ENCODE data around the gene OTOS. TPM values are rescaled to one million over a fixed set of nuclear protein-coding genes. Genes with fewer than 3 reads are reported as not detected.

Gene OTOS
- total RNA-seq, 1 experiment from 2014 or later: not detected

DNA sequence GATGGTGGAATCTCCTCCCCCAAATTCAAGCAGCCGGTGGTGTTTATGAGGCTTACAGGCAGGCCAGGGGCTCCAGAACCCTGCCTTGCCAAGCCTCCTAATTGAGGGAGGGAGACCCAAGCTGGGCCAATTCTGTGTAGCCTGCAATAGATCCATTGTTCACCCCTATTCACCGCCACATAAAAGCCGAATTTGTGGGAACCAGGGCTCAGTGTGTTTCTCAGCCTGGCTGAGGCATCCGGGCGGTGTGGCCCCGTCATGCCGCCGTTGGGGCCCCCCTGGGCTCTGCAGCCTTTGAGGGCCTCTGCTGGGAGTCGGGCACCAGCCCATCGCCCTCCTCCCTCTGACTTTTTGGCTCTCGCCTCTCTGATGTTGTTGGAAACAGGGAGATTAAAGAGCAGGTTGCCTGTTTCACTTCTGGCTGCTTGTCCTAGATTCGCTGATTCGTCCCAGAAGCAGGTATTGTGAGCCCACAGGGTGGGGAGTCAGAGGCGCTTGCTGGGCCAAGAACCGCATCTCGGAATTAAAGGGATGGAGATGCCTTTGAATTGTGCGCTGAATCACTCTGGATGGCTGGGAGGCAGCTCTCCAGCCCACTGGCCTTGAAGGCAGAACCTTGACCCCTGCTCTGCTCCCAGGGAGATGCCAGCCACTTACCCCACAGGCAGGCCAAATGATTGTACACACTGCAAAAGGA is 14.7 kb upstream of the OTOS start:
- no peak for DNase-seq (ENCODE audit: unreplicated experiment)
- ChIA-PET POLR2A (no interaction called here), CTCF (interaction anchor here (1.4 kb wide), 1 partner anchor 284 kb away, joined by 4 read pairs; no protein-coding TSS in a partner anchor)
- Mint-ChIP-seq H3K4me1 (ENCODE audit: insufficient read depth, unreplicated experiment) (no peaks in the 10 kb centered on the region), H3K27me3 (ENCODE audit: insufficient read depth, unreplicated experiment) (peaks cover 40% of the 10 kb centered on the region), H3K9me3 (ENCODE audit: unreplicated experiment) (peaks cover 8% of the 10 kb centered on the region), H3K4me3 (ENCODE audit: unreplicated experiment) (no peak overlapping the region), H3K36me3 (ENCODE audit: insufficient read depth, unreplicated experiment) (no peaks in the 10 kb centered on the region), H3K27ac (ENCODE audit: low read depth, unreplicated experiment) (no peak overlapping the region)
- BruUV-seq (replicated peaks): no TSS peak
- intact Hi-C loops (cut with micrococcal nuclease): loop anchor here (10.0 kb wide), 1 partner anchor 50 kb away; no protein-coding TSS in a partner anchor
- TF ChIP-seq, protein P1, sequence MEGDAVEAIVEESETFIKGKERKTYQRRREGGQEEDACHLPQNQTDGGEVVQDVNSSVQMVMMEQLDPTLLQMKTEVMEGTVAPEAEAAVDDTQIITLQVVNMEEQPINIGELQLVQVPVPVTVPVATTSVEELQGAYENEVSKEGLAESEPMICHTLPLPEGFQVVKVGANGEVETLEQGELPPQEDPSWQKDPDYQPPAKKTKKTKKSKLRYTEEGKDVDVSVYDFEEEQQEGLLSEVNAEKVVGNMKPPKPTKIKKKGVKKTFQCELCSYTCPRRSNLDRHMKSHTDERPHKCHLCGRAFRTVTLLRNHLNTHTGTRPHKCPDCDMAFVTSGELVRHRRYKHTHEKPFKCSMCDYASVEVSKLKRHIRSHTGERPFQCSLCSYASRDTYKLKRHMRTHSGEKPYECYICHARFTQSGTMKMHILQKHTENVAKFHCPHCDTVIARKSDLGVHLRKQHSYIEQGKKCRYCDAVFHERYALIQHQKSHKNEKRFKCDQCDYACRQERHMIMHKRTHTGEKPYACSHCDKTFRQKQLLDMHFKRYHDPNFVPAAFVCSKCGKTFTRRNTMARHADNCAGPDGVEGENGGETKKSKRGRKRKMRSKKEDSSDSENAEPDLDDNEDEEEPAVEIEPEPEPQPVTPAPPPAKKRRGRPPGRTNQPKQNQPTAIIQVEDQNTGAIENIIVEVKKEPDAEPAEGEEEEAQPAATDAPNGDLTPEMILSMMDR (IDR thresholded peaks at IDR 0.05; ENCODE audit: unreplicated experiment): no peak

DNA sequence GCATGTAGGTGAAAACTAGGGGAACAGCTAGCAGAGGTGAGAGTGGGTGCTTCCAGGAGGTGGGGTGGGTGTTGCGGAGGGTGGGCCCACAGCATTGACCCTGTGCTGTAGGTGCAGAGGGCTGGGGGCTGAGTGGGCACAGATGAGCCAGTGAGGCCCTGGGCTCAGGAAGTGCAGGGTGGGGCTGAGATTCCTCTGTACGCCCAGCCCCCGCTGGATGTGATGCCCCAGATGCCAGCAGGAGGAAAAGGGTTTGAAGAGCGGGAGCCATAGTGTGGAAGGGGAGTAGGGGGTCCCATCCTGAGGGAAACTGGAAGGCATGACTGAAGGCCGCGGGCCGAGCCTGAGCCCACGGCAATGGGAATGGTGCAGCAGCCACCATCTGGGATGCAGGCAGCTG is 14.1 kb upstream of the OTOS start:
- no peak overlapping the region for H3K27ac Mint-ChIP-seq (ENCODE audit: low read depth, unreplicated experiment)
- CTCF ChIA-PET: interaction anchor here (1.4 kb wide), 1 partner anchor 285 kb away, joined by 4 read pairs; no protein-coding TSS in a partner anchor
- intact Hi-C loops (cut with micrococcal nuclease): loop anchor here (10.0 kb wide), 1 partner anchor 50 kb away; no protein-coding TSS in a partner anchor
- H3K4me1 Mint-ChIP-seq (ENCODE audit: insufficient read depth, unreplicated experiment): no peaks in the 10 kb centered on the region
- POLR2A ChIA-PET: no interaction called here
- BruUV-seq (replicated peaks): no TSS peak
- H3K36me3 Mint-ChIP-seq (ENCODE audit: insufficient read depth, unreplicated experiment): no peaks in the 10 kb centered on the region
- TF ChIP-seq, protein P1 (IDR thresholded peaks at IDR 0.05; ENCODE audit: unreplicated experiment): no peak
- peaks cover 37% of the 10 kb centered on the region for H3K27me3 Mint-ChIP-seq (ENCODE audit: insufficient read depth, unreplicated experiment)
- H3K4me3 Mint-ChIP-seq (ENCODE audit: unreplicated experiment): no peak overlapping the region
- DNase-seq (ENCODE audit: unreplicated experiment): no peak
- peaks cover 8% of the 10 kb centered on the region for H3K9me3 Mint-ChIP-seq (ENCODE audit: unreplicated experiment)

DNA sequence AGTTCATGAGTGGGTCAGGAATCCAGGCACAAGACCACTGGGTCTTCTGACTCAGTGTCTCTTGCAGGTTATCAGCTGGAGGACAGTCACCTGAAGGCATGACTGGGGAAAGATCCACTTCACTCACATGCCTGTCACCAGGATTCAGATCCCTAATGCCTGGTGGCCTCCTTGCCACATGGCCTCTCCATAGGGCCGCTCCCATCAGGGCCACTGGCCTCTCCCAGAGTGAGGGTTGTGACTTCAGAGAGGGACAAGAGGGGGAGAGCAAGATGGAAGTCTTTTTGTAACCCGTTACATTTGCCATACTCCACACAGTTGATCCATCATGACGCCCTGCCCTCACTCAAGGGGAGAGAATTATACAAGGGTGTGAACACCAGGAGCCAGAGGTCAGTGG is 13.0 kb upstream of the OTOS start:
- Mint-ChIP-seq H3K9me3 (ENCODE audit: unreplicated experiment) (peaks cover 8% of the 10 kb centered on the region), H3K36me3 (ENCODE audit: insufficient read depth, unreplicated experiment) (no peaks in the 10 kb centered on the region), H3K4me1 (ENCODE audit: insufficient read depth, unreplicated experiment) (no peaks in the 10 kb centered on the region), H3K27ac (ENCODE audit: low read depth, unreplicated experiment) (no peak overlapping the region), H3K27me3 (ENCODE audit: insufficient read depth, unreplicated experiment) (peaks cover 37% of the 10 kb centered on the region), H3K4me3 (ENCODE audit: unreplicated experiment) (no peak overlapping the region)
- CTCF ChIA-PET: interaction anchor here (0.8 kb wide), 1 partner anchor 10 kb away, joined by 3 read pairs; no protein-coding TSS in a partner anchor
- no peak for DNase-seq (ENCODE audit: unreplicated experiment)
- TF ChIP-seq, protein P1 (IDR thresholded peaks at IDR 0.05; ENCODE audit: unreplicated experiment): no peak
- intact Hi-C loops (cut with micrococcal nuclease): loop anchor here (10.0 kb wide), 1 partner anchor 51 kb away; no protein-coding TSS in a partner anchor
- no TSS peak for BruUV-seq (replicated peaks)
- POLR2A ChIA-PET: no interaction called here

DNA sequence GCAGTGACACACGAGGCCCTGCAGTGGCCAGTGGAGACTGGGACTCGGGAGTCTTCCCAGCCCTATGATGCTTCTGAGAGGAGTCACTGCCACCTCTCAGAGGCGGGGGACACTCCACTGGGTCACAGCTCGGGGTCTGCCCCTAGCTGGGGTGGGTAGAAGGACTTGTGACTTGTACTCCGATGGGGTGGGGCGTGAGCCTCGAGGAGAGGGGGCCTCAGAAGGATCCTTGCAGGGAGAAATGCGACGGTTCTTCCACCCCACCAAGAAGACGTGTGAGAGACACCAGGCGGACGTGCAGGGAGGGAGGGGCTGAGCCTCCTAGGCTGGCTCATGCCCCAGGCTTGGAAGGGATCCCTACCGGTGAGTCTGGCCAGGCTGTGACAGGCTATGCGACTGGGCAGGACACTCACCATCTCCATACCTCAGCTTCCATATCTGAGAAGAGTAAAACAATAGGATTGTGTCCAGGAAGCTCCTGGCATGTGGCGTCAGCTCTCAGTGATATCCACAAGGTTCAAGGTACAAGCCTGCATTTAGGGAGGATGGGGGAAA is 11.1 kb upstream of the OTOS start:
- CTCF ChIA-PET: interaction anchor here (0.6 to 2.8 kb wide), 17 partner anchors 12 to 346 kb away, joined by 3 to 10 read pairs (median 3); no protein-coding TSS in a partner anchor

More for the DNA sequence above, 11.1 kb upstream of the OTOS start:
- Mint-ChIP-seq H3K4me1 (ENCODE audit: insufficient read depth, unreplicated experiment) (no peaks in the 10 kb centered on the region), H3K36me3 (ENCODE audit: insufficient read depth, unreplicated experiment) (no peaks in the 10 kb centered on the region), H3K27ac (ENCODE audit: low read depth, unreplicated experiment) (no peak overlapping the region), H3K9me3 (ENCODE audit: unreplicated experiment) (peaks cover 14% of the 10 kb centered on the region), H3K4me3 (ENCODE audit: unreplicated experiment) (no peak overlapping the region), H3K27me3 (ENCODE audit: insufficient read depth, unreplicated experiment) (peaks cover 37% of the 10 kb centered on the region)
- intact Hi-C loops (cut with micrococcal nuclease): loop anchor here (10.0 kb wide), 1 partner anchor 53 kb away; no protein-coding TSS in a partner anchor
- POLR2A ChIA-PET: interaction anchor here (1.2 kb wide), 1 partner anchor 126 kb away, joined by 5 read pairs; the partner anchor contains the start of gene NDUFA10
- TF ChIP-seq, protein P1 (IDR thresholded peaks at IDR 0.05; ENCODE audit: unreplicated experiment): no peak
- no peak for DNase-seq (ENCODE audit: unreplicated experiment)
- BruUV-seq (replicated peaks): no TSS peak

Data from MCF 10A (cell line).